ENCODE data around the gene TESK1.
A peak's percentile ranks its signal among the peaks of the same experiment; 100 is the strongest.

The TESK1 gene

DNA sequence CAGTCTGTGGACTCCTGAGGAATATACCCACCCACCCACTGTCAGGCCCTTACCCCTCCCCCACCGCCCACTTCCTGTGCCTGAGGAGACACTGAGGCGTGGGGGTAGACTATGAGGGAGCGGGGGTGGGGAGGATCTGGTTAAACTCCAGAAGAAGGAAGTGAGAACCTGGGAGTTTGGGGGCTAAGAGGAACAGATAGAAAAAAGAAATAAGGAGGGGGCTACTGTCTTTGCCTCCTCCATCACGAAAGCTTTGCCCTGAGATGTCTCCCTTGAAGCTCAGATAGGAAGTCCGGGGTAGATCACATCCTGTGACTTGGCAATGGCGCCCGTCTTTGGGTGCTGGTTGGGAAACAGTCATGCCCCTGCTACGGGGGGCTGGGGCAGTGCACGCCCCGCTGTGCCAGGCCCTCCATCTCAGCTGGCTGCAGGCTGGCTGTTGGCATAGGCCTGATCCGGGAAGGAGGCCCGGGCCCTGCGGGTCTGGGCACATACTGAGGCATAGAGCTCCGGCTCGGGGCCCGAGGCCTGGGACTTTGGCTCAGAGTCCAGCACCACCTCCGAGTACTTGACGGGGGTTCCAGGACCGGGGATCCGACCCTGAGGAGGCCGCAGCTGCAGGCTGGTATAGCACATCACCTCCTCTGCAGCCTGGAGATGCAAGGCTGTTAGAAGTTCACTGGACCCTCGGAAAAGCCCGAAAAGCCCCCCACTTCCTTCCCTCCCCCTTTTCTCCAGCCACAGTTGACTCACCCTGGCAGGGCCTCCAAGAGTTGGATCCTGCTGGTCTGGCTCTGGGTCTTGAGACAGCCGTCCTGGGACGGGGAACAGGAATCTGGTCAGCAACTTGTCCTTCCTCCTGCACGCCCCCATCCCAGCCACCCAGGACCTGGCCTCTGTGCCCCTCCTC is 44.6 kb downstream of the TESK1 start:
- DNase-seq = peak; percentile 35

DNA sequence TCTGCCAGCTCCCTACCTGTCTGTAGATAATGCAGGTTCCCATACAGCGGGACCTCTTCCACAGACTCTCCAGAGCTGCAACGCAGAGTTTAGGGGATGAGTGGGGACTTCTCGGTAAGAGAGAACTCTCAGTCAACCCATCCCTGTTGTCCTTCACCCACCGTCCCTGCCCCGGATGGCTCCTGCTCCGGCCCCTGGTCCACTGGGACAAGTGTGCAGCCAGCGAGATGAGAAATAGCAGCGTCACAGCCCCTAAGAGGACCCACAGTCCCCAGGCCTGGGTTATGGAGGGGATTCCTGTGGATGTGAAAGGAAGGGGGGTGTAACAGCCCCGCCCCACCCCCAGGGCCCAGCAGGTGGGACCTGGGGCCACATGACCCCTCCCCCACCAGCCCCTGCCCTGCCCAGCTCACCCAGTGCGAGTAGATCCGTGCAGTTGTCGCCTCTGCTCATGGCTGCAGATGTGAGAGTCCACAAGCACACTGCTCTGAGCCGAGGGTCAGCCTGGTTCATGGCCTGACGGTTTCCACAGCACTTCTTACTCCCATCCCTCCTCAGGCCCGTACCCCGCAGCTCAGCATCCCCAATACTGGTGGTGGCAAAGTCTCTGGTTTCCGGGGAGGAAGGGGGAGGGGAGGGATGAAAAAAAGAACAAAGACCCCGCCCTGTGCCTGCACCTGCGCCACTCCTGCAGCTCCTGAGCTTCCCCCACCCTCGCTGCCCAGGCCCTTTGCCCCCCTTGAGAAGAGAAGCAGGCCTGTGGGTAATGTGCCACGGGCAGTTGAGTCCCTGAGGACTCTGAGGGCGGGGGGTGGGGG is 45.5 kb downstream of the TESK1 start, which contains the start of gene SIT1:
SIT1 (minus strand) TSS at position 591 of the 818 bp plus-strand sequence; CDS start at position 513, 78 bp downstream.
- no peak for DNase-seq

DNA sequence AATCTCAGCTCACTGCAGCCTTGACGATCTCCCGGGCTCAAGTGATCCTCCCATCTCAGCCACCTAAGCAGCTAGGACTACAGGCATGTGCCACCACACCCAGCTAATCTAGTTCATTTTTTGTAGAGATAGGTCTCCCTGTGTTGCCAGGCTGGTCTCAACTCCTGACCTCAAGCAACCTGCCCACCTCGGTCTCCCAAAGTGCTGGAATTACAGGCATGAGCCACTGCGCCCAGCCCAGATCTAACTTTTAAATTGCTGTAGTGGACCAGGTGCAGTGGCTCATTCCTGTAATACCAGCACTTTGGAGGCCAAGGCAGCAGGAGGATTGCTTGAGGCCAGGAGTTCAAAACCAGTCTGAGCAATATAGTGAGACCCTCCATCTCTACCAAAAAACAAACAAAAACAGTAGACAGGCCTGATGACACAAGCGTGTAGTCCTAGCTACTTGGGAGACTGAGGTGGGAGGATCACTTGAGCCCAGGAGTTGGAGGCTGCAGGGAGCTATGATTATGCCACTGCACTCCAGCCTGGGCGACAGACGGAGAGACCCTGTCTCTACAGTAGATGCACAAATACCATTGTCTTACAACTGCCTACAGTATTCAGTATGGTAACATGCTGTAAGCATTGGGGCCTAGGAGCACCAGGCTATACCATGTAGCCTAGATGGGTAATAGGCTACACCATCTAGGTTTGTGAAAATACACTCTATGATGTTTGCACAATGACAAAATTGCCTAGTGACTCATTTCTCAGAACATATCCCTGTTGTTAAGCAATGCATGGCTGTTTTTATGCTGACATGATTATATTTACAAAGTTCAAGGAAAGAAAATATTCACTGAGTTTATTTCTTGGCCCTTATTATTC is 47.1 kb downstream of the TESK1 start:
- DNase-seq = no peak

DNA sequence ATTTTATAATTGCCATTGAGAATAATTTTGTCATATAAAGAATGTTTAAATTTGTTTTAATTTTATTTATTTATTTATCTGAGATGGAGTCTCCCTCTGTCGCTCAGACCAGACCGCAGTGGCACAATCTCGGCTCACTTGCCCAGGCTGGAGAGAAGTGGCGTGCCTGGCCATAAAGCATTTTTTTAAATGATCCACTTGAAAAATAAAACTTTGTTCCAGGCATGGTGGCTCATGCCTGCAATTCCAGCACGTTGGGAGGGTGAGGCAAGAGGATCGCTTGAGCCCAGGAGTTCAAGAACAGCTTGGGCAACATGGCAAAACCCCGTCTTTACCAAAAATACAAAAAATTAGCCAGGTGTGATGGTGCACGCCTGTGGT is 47.8 kb downstream of the TESK1 start:
- no peak for DNase-seq

DNA sequence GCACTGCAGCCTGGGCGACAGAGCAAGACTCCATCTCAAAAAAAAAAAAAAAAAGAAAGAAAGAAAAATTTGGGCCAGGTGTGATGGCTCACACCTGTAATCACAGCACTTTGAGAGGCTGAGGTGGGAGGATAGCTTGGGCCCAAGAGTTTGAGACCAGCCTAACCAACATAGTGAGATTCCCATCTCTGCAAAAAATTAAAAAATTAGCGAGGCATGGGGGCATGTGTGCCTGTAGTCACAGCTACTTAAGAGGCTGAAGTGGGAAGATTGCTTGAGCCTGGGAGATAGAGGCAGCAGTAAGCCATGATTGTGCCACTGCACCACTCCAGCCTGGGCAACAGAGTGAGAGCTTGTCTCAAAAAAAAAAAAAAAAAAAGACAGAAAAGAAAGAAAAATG is 48.5 kb downstream of the TESK1 start:
- no peak for DNase-seq

DNA sequence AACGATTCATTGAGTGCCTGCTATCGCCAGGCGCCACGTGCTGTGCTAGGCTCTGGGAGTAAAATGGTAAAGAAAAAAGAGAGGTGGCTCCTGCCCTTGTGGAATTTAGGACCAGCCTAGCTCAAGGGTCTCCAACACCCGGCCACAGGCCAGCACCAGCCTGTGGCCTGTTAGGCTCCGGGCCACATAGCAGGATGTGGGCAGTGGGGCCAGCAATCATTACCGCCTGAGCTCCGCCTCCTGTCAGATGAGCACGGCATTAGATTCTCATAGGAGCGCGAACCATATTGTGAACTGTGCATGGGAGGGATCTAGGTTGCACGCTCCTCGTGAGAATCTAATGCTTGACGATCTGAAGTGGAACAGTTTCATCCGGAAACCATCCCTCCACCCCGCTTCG is 51.3 kb downstream of the TESK1 start:
- DNase-seq = no peak

DNA sequence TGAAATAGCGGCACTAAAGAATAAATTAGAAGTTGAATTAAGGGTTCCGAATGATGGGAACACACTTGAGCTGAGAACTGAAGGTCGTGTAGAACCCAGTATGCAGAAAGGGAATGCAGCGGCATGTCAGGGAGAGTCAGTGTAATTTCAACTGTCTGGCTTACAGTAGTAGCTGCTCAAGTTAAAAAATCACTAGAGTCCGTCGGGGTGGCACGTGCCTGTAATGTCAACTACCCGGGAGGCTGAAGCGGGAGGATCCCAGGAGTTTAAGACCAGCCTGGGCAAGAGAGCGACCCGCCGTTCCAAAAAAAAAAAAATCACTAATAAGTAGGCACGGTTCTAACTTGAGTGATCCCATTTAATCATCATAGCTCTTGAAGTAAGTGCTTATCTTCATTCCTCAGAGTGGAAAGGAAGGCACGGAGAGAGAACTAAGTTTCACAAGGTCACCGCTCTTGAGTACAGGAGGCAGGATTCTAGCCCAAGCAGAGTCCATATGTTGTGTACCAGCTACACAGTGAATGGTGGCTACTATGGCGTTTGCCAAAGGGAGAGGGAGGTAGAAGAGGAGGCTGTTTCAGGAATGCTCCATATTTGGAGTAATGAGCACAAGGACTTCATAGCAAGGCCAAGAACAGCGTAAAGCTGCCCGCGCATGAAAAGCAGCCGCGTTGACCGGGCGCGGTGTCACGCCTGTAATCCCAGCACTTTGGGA is 51.9 kb downstream of the TESK1 start:
- no peak for DNase-seq

DNA sequence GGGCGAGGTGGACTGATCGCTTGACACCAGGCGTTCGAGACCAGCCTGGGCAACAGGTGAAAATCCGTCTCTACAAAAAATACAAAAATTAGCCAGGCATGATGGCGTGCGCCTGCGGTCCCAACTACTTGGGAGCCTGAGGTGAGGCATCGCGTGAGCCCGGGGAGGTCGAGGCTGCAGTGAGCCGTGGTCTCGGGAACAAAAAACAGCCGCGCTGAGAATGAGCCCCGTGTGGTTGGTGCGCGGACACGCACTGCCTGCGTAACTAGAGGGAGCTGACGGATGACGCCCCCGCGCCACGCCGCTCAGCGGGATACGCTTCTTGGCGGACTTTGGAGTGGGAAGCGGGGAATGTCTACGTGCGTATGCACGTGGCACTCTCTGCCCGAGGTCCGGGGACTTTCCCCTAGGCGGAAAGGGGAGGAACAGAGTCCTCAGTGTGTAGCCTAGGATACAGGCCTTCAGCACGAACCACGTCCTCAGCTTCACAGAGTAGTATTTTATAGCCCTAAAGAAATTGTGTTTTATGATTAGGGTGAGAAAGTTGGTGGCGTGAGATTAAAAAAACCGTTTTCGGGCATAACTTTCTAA is 52.6 kb downstream of the TESK1 start, which contains the start of gene RMRP:
RMRP (minus strand) TSS at position 474 of the 591 bp plus-strand sequence.
- peak; percentile 76 for DNase-seq

DNA sequence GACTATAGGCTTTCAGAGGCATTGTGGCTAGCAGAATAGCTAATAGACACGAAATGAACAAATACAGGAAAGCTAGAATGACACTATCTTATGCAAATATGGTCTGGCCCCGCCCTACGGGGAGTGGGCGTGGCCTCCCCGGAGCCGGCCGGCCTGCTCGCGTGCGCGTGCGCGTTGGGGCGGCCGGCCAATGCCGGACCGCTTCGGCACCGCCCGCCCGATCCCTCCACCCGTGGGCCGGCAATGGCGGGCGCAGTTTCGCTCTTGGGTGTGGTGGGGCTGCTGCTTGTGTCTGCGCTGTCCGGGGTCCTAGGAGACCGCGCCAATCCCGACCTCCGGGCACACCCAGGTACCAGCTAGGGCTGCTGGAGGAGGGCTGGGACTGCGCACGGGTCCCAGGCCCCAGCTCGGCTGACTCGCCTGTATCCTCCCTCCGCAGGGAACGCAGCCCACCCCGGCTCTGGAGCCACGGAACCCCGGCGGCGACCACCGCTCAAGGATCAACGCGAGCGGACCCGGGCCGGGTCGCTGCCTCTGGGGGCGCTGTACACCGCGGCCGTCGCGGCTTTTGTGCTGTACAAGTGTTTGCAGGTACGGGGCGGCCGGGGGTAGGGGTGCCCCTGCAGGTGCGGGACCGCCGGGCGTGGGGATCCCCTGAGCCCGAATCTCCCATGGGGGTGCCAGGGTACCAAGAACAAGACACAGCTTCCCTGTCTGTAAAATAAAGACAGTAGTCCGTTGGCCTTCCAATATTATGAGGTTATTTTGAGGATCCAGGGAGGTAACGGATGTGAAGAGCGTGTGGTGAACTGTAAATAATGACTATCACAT is 53.3 kb downstream of the TESK1 start, which contains the start of gene CCDC107:
CCDC107 (plus strand) TSS at position 156 of the 831 bp plus-strand sequence; CDS start at position 244, 88 bp downstream.
- peak; percentile 81 for DNase-seq

DNA sequence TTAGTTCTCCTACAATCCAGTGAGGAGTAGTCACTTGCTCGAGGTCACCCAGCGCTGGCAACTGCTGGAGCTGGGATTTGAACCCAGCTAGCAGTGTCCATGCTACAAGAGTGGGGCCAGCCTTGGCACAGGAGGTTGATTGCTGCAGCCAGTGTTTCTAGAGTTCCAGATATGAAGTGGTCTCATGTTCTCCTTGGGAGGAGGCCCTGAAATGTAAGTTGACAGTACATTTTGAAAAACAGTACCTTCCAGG is 53.8 kb downstream of the TESK1 start:
- no peak for DNase-seq

DNA sequence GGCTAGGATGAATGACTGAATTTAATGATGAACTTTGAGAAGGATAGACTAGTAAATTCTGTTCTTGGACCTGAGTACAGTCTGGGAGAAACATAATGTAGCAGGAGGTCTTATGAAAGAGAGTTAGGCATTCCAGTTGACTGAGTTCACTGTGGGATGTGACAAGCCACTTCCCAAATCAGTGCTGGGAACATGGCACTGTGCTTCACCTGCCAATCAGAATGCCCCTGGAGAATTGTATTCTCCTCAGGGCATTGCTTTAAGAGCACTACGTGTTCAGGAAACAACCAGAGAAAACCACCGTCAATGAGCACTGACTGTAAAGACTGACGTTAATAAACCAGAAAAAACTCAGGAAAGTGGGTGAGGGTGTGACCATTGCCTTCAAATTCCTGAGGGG is 54.3 kb downstream of the TESK1 start:
- DNase-seq = no peak
